ENCODE data around the gene MPI. TPM values are rescaled to one million over a fixed set of nuclear protein-coding genes. Genes with fewer than 3 reads are reported as not detected.

The MPI gene
- total RNA-seq, 1 experiment from 2014 or later: 30.8 TPM

DNA sequence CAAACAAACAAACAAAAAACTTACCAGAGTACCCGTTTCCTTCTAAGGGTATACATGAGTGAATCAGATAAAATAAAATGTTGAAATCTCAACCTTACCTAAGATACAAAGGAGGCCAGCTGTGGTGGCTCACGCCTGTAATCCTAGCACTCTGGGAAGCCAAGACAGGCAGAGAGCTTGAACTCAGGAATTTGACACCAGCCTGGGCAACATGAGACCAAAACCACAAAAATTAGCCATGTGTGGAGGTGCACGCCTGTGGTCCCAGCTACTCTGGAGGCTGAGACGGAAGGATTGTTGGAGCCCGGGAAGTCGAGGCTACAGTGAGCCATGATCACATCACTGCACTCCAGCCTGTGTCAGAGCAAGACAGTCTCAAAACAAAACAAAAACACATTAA lies 27.8 kb downstream of the MPI start:
- no peak overlapping the region for H3K4me3 Mint-ChIP-seq (ENCODE audit: unreplicated experiment)
- no peak overlapping the region for H3K27ac Mint-ChIP-seq (ENCODE audit: low read depth, unreplicated experiment)
- DNase-seq (ENCODE audit: unreplicated experiment): no peak
- no peaks in the 10 kb centered on the region for H3K4me1 Mint-ChIP-seq (ENCODE audit: insufficient read depth, unreplicated experiment)
- no peaks in the 10 kb centered on the region for H3K27me3 Mint-ChIP-seq (ENCODE audit: insufficient read depth, unreplicated experiment)
- BruUV-seq (replicated peaks): no TSS peak
- intact Hi-C loops (cut with micrococcal nuclease): no loop called here
- H3K9me3 Mint-ChIP-seq (ENCODE audit: unreplicated experiment): no peaks in the 10 kb centered on the region
- POLR2A ChIA-PET: interaction anchor here (3.3 kb wide), 1 partner anchor 11 kb away, joined by 19 read pairs; the partner anchor contains the start of gene FAM219B
- CTCF ChIA-PET: no interaction called here
- TF ChIP-seq, protein P1, sequence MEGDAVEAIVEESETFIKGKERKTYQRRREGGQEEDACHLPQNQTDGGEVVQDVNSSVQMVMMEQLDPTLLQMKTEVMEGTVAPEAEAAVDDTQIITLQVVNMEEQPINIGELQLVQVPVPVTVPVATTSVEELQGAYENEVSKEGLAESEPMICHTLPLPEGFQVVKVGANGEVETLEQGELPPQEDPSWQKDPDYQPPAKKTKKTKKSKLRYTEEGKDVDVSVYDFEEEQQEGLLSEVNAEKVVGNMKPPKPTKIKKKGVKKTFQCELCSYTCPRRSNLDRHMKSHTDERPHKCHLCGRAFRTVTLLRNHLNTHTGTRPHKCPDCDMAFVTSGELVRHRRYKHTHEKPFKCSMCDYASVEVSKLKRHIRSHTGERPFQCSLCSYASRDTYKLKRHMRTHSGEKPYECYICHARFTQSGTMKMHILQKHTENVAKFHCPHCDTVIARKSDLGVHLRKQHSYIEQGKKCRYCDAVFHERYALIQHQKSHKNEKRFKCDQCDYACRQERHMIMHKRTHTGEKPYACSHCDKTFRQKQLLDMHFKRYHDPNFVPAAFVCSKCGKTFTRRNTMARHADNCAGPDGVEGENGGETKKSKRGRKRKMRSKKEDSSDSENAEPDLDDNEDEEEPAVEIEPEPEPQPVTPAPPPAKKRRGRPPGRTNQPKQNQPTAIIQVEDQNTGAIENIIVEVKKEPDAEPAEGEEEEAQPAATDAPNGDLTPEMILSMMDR (IDR thresholded peaks at IDR 0.05; ENCODE audit: unreplicated experiment): no peak
- peaks cover 97% of the 10 kb centered on the region for H3K36me3 Mint-ChIP-seq (ENCODE audit: insufficient read depth, unreplicated experiment)

DNA sequence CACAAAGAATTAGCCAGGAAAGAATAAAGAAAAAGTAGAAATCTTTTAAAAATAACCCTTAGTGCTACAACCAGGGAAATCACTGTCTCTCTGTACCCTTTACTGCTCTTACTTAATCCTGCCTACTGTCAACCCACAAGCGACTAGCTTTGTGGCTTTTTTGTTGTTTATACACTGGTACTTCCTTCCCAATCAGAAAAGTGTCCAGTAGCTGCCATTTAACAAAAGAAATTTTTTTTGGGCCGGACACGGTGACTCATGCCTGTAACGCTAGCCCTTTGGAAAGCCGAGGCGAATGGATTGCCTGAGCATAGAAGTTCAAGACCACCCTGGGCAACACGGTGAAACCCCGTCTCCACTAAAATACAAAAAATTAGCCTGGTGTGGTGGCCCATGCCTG lies 30.6 kb downstream of the MPI start:
- DNase-seq (ENCODE audit: unreplicated experiment): no peak
- TF ChIP-seq, protein P1 (IDR thresholded peaks at IDR 0.05; ENCODE audit: unreplicated experiment): no peak
- ChIA-PET POLR2A (no interaction called here), CTCF (interaction anchor here (0.7 to 1.3 kb wide), 3 partner anchors 9 to 148 kb away, joined by 3 to 5 read pairs (median 4); no protein-coding TSS in a partner anchor)
- H3K4me1 Mint-ChIP-seq (ENCODE audit: insufficient read depth, unreplicated experiment): no peaks in the 10 kb centered on the region
- peaks cover 92% of the 10 kb centered on the region for H3K36me3 Mint-ChIP-seq (ENCODE audit: insufficient read depth, unreplicated experiment)
- intact Hi-C loops (cut with micrococcal nuclease): no loop called here
- no peak overlapping the region for H3K27ac Mint-ChIP-seq (ENCODE audit: low read depth, unreplicated experiment)
- BruUV-seq (replicated peaks): no TSS peak
- H3K27me3 Mint-ChIP-seq (ENCODE audit: insufficient read depth, unreplicated experiment): no peaks in the 10 kb centered on the region
- no peak overlapping the region for H3K4me3 Mint-ChIP-seq (ENCODE audit: unreplicated experiment)
- no peaks in the 10 kb centered on the region for H3K9me3 Mint-ChIP-seq (ENCODE audit: unreplicated experiment)

DNA sequence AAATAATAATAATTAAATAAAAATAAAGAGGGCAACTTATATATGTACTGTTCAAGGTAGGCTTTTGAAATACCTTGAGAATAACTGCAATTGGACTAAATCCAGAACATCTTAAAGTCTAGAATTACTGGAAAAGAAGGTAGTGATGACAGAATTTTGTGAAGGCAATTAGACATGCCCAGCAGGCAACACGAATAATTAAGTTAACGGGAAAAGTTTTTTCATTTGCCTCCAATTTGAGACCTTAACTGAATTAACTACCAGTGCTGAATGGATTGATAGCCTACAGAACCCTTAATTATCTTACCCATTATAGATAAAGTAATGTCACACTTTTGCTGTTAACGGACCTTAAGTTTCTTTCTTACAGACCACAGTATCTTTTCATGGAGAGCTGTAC lies 34.7 kb downstream of the MPI start:
- intact Hi-C loops (cut with micrococcal nuclease): no loop called here
- POLR2A ChIA-PET: no interaction called here
- Mint-ChIP-seq H3K4me3 (ENCODE audit: unreplicated experiment) (no peak overlapping the region), H3K4me1 (ENCODE audit: insufficient read depth, unreplicated experiment) (no peaks in the 10 kb centered on the region), H3K36me3 (ENCODE audit: insufficient read depth, unreplicated experiment) (peaks cover 95% of the 10 kb centered on the region), H3K9me3 (ENCODE audit: unreplicated experiment) (no peaks in the 10 kb centered on the region), H3K27me3 (ENCODE audit: insufficient read depth, unreplicated experiment) (no peaks in the 10 kb centered on the region), H3K27ac (ENCODE audit: low read depth, unreplicated experiment) (no peak overlapping the region)
- CTCF ChIA-PET: interaction anchor here (1.8 kb wide), 1 partner anchor 23 kb away, joined by 5 read pairs; no protein-coding TSS in a partner anchor
- no peak for DNase-seq (ENCODE audit: unreplicated experiment)
- TF ChIP-seq, protein P1 (IDR thresholded peaks at IDR 0.05; ENCODE audit: unreplicated experiment): no peak
- no TSS peak for BruUV-seq (replicated peaks)

DNA sequence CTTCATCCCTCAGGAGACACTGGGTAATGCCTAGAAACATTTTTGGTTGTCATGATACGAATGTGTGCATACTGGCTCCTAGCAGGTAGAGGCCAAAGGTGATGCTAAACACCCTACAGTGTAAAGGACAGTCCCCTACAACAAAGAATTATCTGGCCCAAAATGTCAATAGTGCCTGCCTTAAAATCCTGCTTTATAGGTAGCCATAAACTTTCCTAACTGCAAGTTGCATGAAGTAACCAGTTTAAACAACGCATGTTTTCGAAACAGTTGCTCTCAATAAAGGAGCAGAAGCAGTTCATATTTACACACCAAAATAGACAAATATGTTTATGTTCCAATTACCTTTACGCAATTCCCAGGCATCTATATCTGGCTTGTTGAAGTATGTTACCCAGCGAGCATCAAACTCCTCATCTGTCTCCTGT lies 38.9 kb downstream of the MPI start:
- H3K9me3 Mint-ChIP-seq (ENCODE audit: unreplicated experiment): no peaks in the 10 kb centered on the region
- POLR2A ChIA-PET: interaction anchor here (2.0 kb wide), 1 partner anchor 23 kb away, joined by 11 read pairs; the partner anchor contains the start of gene FAM219B
- no peak for DNase-seq (ENCODE audit: unreplicated experiment)
- no peaks in the 10 kb centered on the region for H3K4me1 Mint-ChIP-seq (ENCODE audit: insufficient read depth, unreplicated experiment)
- TF ChIP-seq, protein P1 (IDR thresholded peaks at IDR 0.05; ENCODE audit: unreplicated experiment): no peak
- peaks cover 82% of the 10 kb centered on the region for H3K36me3 Mint-ChIP-seq (ENCODE audit: insufficient read depth, unreplicated experiment)
- intact Hi-C loops (cut with micrococcal nuclease): no loop called here
- CTCF ChIA-PET: no interaction called here
- no TSS peak for BruUV-seq (replicated peaks)
- H3K4me3 Mint-ChIP-seq (ENCODE audit: unreplicated experiment): no peak overlapping the region
- H3K27ac Mint-ChIP-seq (ENCODE audit: low read depth, unreplicated experiment): no peak overlapping the region
- H3K27me3 Mint-ChIP-seq (ENCODE audit: insufficient read depth, unreplicated experiment): no peaks in the 10 kb centered on the region
